C4-2B (cell line): ENCODE data around the gene HBE1.

Experiments used
- ZFX ChIP-seq: fragments of 450-650 bp; IDR thresholded peaks from 2 replicates; pipeline ENCODE4 v1.6.1; 2017
- TF ChIP-seq, protein P1 (sequence below): fragments of 450-650 bp; conservative IDR thresholded peaks from 2 replicates; pipeline ENCODE4 v1.5.1; 2017; ENCODE audit warnings: mild to moderate bottlenecking

DNA sequence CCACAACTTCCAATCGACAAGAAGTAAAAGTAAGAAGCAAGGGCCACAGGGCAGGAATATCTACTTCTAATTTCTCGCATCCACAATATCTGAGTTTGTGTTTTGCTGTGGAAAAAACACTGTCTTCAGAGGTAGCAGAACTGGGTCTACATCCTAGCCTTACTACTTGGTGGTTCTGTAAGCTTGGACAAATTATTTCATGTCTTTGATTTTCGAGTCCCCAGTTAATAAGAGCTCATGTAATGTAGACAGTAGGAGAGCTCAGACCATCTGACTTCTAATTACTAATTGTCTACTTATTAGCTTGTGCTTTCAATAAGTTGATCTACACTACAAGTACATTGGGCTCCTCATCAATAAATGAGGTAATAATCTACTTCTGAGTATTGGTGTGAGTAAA lies 13.3 kb upstream of the HBE1 start:
- TF ChIP-seq, protein P1, sequence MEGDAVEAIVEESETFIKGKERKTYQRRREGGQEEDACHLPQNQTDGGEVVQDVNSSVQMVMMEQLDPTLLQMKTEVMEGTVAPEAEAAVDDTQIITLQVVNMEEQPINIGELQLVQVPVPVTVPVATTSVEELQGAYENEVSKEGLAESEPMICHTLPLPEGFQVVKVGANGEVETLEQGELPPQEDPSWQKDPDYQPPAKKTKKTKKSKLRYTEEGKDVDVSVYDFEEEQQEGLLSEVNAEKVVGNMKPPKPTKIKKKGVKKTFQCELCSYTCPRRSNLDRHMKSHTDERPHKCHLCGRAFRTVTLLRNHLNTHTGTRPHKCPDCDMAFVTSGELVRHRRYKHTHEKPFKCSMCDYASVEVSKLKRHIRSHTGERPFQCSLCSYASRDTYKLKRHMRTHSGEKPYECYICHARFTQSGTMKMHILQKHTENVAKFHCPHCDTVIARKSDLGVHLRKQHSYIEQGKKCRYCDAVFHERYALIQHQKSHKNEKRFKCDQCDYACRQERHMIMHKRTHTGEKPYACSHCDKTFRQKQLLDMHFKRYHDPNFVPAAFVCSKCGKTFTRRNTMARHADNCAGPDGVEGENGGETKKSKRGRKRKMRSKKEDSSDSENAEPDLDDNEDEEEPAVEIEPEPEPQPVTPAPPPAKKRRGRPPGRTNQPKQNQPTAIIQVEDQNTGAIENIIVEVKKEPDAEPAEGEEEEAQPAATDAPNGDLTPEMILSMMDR: no peak
- TF ChIP-seq ZFX: no peak
